Neutrophil (primary cell): Measurements from ENCODE around the gene AFF1.
A peak's percentile ranks its signal among the peaks of the same experiment; 100 is the strongest.

ENCODE experiments used
- H3K27ac ChIP-seq: fragments of 200-600 bp; sonication (generic); 2 replicates; pipeline ENCODE4 v1.5.1; 2016; ENCODE audit warnings: mild to moderate bottlenecking, moderate library complexity
- H3K27me3 ChIP-seq: fragments of 200-600 bp; sonication (generic); 2 replicates; pipeline ENCODE4 v1.6.0; 2016; ENCODE audit warnings: mild to moderate bottlenecking
- H3K36me3 ChIP-seq: fragments of 200-600 bp; sonication (generic); 2 replicates; pipeline ENCODE4 v1.5.1; 2017
- H3K4me1 ChIP-seq, 2 experiments: fragments of 200-600 bp in 1 of 2; sonication (generic) in 1 of 2; 1 replicate in 1 of 2; 2 replicates in 1 of 2; pipeline versions ENCODE4 v1.5.1 to v1.6.1; 2013 to 2016; ENCODE audit warnings: low read depth in 1 of 2, low read length in 1 of 2, mild to moderate bottlenecking in 1 of 2, moderate library complexity in 1 of 2; ENCODE audit not compliant: control insufficient read depth in 1 of 2, insufficient read depth in 1 of 2
- H3K4me3 ChIP-seq, 2 experiments: fragments of 200-600 bp in 1 of 2; sonication (generic) in 1 of 2; 1 replicate in 1 of 2; 2 replicates in 1 of 2; pipeline ENCODE4 v1.5.1; 2013 to 2016; ENCODE audit warnings: low read depth in 1 of 2, low read length in 1 of 2, mild to moderate bottlenecking in 1 of 2, moderate library complexity in 1 of 2
- H3K9me3 ChIP-seq: fragments of 200-600 bp; sonication (generic); 2 replicates; pipeline ENCODE4 v1.5.1; 2016
- CTCF ChIP-seq: fragments of 200-600 bp; sonication (generic); IDR thresholded peaks from 2 replicates; pipeline ENCODE4 v1.5.1; 2016; ENCODE audit warnings: antibody characterized with exemption

Gene AFF1

GRCh38 chr4:87120411-87121162 is 185.8 kb downstream of the AFF1 start:
- no peaks in the 10 kb centered on the region for H3K9me3 ChIP-seq
- H3K4me3 ChIP-seq = no peak overlapping the region
- TF ChIP-seq CTCF = no peak

GRCh38 chr4:87121341-87122065 is 186.7 kb downstream of the AFF1 start:
- TF ChIP-seq CTCF = no peak
- Histone ChIP-seq H3K36me3 (peaks cover 62% of the 10 kb centered on the region), H3K27ac (peak overlapping the region; percentile 11), H3K4me3 (no peak overlapping the region), H3K4me1 (peaks cover 10 to 17% of the 10 kb centered on the region in 2 experiments), H3K9me3 (no peaks in the 10 kb centered on the region), H3K27me3 (no peaks in the 10 kb centered on the region)

More at GRCh38 chr4:87120411-87121162, 185.8 kb downstream of the AFF1 start:
- peaks cover 62% of the 10 kb centered on the region for H3K36me3 ChIP-seq
- H3K4me1 ChIP-seq = peaks cover 10 to 17% of the 10 kb centered on the region in 2 experiments
- no peak overlapping the region for H3K27ac ChIP-seq
- H3K27me3 ChIP-seq = no peaks in the 10 kb centered on the region

- Histone ChIP-seq H3K27ac (no peak overlapping the region), H3K36me3 (peaks cover 62% of the 10 kb centered on the region), H3K27me3 (no peaks in the 10 kb centered on the region), H3K4me3 (no peak overlapping the region), H3K9me3 (no peaks in the 10 kb centered on the region), H3K4me1 (peaks cover 10 to 17% of the 10 kb centered on the region in 2 experiments)
- TF ChIP-seq CTCF = no peak
These were observed 187.4 kb downstream of the AFF1 start for GRCh38 chr4:87122252-87122651.

- TF ChIP-seq CTCF = no peak
- H3K27me3 ChIP-seq = no peaks in the 10 kb centered on the region
- no peak overlapping the region for H3K4me3 ChIP-seq
- H3K9me3 ChIP-seq = no peaks in the 10 kb centered on the region
- peaks cover 10 to 17% of the 10 kb centered on the region in 2 experiments for H3K4me1 ChIP-seq
- no peak overlapping the region for H3K27ac ChIP-seq
- peaks cover 64% of the 10 kb centered on the region for H3K36me3 ChIP-seq
These were observed 191.2 kb downstream of the AFF1 start for GRCh38 chr4:87126056-87126455.

GRCh38 chr4:87128006-87128705 is 193.3 kb downstream of the AFF1 start:
- Histone ChIP-seq H3K27me3 (no peaks in the 10 kb centered on the region), H3K4me1 (no peaks in the 10 kb centered on the region), H3K36me3 (peaks cover 84% of the 10 kb centered on the region)

More at GRCh38 chr4:87128006-87128705, 193.3 kb downstream of the AFF1 start:
- TF ChIP-seq CTCF = no peak
- Histone ChIP-seq H3K4me3 (no peak overlapping the region), H3K9me3 (no peaks in the 10 kb centered on the region), H3K27ac (no peak overlapping the region)
